ENCODE data around the gene CAB39.

The CAB39 gene

DNA sequence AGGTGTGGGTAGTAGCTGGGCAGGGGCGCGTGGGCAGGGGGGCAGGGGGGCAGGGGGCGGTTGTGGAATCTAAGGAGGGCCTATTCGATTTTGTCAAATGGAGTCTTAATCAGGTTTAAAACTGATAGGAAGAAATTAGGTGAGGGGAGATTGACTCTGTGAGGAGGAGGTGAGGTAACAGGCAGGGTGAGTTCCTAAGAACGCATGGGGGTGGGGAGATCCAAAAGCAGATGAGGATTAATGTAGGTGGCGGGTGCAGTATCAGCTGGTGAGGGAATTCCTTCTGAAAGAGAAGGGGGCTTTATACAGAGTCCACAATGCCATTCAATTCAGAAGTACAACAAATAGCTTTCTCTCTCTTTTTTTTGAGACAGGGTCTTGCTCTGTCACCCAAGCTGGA lies 72.7 kb downstream of the CAB39 start:
- DNase-seq (ENCODE audit: low spot score), result no peak

DNA sequence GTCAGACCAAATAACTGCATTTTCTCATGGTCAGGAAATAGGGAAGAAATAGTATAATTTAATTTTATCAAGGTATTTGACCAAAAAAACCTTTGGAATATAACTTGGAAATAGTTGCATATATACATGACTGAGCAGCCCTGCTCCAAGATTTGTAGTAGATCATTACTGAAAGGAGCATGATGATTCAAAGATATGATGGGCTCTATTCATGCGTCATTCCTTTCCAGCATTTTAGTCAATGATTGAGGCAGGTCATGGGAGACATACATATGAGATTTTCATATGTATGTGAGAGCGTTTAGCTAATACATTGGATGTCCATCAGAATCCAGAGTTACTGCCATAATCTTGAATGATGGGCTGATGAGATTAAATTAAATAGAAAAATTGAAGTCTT lies 74.5 kb downstream of the CAB39 start:
- no peak for DNase-seq (ENCODE audit: low spot score)

DNA sequence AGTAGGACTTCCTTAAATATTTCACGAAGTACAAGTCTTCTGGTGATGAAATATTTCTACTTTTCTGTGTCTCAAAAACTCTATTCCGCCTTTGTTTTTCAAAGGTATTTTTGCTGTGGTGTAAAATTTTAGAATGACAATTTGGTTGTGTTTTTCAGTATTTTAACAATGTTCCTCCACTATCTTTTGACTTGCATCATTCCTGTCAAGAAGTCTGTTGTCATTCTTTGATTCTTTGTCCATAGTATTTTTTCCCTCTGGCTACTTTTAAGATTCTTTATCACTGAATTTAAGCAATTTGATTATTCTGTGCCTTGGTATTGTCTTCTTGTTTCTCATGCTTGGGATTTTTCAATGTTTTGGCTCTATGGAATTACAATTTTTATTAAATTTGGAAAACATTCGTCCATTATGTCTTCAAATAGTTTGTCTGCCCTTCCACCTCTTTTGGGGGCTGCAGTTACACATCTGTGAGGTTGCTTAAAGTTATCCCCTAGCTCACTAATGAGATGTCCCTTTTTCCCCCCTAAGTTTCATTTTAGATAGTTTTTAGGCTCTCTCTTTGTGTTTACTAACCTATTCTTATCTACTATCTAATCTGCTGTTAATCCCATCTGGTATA lies 76.0 kb downstream of the CAB39 start:
- DNase-seq (ENCODE audit: low spot score), result no peak

DNA sequence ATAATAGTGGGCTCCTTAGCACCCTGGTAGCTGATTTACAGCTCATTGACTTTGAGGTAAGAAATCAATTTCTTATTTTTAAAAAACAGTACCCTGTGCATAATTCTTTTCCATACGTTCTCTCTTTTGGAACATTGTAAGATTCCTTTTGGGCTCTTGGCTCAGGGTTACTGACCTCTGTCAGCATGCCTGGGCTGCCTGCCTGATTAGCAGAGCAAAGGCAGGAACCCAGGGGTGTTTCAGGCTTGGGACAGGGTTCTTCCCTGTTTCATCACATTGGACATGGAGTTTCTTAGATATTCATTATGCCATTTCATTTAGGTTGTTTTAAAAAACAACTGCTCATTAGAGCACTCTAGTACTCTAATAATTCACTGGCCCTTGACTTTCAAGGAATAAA lies 78.3 kb downstream of the CAB39 start:
- no peak for DNase-seq (ENCODE audit: low spot score)

DNA sequence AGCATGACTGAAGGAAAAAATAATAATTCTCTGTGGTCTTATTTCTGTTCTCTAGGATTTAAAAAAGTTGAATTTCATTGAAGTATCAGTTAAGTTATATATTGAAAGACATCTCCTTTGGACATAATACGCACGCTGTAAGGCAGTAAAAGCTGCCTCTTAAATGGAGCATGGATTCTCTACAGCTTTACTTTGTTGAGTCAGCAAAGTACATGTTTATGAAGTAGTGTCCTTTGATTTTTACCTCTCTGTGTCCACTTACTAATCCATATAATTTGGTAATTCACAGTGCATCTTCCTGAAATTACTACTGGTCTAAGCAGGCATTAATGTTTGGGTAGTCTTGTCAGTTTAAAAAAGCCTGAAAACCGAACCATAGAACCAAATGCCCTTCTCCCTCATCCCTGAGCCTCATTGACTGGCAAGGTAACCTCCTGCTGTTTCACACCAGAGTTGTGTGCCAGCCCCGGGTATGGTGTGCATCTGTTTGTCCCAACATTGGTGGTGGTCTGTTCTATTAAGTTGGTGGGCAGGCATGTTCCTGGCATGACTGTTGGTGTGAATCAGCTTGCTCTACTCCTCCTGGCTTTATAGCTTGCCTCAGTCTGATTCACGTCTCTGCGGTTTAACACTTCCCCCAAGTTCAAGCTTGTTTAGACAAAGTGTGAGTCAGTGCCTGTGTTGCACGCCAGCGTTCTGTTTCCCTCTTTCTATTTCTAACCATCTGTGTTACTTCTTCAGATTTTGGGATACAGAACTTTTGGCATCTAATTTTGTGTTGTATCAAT lies 81.1 kb downstream of the CAB39 start:
- no peak for DNase-seq (ENCODE audit: low spot score)

DNA sequence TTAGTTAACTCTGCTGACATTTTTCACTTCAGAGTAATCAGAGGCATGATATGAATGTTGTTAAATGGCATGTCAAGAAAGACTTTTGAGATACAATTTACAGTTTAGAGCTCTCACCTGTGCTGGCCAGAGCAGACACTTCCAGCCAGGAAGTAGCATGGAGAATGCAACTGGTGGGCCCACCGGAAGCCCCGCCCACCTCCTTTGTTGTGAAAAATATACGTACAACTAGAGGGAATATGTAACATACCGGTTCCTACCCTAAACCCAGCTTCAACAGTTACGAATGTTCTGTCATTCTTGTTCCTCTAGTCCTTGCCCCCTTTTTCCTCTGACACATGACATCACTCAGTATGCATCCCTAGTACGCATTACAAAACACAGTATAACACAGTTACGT lies 81.9 kb downstream of the CAB39 start:
- no peak for DNase-seq (ENCODE audit: low spot score)

DNA sequence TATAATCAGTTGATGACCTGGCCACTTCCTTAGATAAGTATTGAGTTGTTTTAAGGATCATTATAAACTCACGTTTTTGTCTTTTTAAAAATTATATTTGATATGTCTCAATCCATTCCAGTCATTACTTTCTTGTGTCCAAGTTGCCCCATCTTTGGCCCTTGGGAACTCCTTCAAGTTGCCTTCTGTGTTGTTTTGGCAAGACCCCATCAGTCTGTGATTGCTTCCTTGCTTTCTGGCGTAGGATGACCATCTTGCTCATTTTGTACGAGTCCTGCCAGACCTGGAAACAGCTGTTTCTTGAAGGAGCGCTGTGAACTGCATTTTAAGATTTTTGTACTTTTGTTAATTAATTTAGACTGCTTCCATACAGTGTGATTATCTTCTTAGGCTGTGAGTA lies 83.2 kb downstream of the CAB39 start:
- DNase-seq (ENCODE audit: low spot score), result no peak

DNA sequence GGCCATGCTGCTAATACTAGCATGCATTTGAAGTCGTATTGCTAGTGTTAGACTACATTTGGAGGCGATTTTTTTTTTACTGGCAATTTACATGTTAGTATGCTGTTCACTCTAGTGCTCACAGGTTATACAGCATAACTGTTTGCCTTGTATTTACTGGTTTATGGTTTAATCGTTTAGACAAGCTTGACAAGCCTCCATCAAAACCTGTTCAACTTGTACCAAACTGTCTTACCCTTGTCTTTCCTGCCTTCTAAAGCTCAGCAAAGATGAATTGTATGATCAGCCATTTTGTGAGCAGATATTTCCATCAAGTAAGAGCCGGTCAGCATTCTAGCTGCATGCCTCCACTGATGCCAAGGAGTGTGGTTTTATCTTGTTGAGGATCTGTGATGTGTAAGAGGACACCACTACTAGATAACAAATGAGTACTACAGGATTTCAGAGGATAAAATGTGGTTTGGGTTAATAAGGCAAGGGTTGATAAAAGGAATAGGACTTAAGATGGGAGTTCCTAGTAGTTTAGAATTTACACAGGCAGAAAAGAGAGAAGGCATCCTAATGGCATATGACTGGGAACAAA lies 83.7 kb downstream of the CAB39 start:
- DNase-seq (ENCODE audit: low spot score), result no peak

DNA sequence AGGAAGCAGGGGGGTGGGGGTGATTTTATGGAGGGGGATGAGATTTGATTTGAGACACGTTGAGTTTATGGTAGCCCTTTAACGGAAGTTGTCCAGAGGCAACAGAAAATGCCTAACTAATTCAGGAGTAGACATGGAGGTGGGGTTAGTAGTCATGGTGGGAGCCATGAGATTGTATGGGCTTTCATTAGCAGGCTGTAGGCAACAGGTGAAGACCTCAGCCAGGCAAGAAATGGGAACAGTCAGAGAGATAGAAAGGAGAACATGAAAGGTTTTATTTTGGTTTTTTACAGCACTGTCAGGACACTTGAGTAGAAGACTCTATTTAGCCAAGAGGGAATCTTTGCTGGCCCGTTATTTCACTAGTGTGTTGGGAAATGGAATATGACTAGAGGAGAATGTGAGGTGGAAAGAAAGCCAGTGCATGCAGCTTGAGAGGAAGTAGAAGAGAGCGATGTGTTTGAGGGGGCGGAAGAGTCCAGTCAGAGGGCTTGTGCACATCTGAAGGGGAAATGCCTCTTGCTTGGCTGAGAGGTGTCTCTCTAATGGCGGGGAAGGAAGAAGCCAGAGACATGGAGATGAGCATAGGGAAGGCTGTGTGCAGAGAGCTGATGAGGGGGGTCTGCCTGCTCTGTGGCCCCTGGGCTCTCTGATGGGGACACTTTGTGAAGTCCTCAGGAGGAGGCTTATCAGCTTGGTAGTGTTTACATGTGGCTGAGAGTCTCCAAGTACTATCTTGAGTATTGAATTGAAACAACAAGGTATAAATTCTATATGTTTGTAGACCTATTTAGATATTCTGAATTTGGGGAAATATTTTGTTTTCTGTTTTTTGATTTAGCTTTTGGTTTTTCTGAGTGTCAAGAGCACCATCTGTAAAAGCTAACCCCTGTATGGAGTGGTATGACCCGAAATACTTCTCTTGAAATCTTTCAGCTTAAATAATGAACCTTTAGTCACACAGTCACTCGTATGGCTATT lies 85.2 kb downstream of the CAB39 start:
- no peak for DNase-seq (ENCODE audit: low spot score)

DNA sequence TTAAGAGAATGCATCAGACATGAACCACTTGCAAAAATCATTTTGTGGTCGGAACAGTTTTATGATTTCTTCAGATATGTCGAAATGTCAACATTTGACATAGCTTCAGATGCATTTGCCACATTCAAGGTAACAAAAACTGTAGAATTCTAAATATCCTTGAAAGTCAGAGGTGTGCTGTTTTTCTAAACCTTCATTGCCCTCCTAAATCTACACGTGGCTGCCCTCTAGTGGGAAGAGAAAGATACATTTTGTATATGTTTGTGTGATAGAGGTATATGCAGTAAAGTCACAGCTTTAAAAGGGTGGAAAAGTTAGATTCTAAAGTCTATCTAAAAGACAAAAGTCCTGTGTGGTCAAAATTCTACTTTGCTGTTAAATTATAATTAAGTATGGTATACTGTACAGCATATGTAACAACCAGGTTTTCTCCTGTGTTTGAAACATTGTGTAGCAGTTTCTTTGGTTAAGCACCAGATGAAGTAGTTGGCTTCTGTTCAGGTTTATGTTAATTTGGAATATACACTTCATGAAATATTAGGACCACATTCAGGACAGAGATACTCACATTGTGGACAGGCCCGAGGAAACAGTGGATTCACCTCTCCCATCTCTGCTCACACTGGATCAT lies 86.2 kb downstream of the CAB39 start:
- DNase-seq (ENCODE audit: low spot score), result no peak

DNA sequence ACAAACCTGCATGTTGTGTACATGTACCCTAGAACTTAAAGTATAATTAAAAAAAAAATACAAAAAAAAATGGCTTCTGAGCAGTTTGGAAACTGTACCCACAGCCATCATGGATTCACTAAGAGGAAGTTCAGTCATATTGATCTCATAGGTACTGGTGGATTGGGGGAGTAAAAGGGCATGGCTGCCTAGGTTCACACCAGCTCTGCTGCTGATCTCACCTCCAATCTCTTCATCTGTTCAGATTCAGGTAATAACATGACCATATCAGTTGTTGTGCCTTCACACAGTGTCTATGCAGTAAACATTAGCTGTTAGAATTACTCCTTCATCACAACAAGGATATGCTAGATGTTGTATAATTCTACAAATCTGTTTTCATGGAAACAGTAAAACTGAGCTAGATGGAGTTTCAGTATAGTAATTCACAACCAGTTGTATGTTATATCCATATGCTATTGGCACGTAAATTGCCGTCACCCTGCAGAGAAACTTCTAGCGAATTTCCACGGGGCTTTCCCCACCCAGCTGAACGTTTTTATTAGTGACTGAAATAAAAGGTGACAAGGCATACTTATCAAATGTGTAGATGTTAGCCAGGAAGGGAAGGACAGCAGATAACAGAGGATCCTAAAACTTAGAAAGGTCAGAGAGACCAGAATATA lies 92.8 kb downstream of the CAB39 start:
- DNase-seq (ENCODE audit: low spot score), result no peak

DNA sequence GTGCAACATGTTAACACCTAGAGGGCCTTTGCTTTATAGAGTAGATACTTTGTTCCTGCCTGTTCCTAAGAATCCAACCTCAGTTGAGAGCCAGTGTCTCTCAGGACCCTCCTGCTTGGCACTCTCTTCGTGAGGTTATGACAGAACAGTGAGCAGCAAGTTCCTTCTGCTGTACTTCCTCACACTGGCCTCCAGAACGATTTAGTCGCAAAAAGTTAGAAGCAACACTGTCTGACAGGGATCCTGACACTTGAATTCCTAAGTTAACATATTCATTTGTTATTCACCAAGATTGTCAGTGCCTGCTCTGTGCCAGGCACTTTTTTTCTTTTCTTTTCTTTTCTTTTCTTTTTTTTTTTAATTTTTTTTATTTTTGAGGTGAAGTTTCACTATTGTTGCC lies 95.1 kb downstream of the CAB39 start:
- DNase-seq (ENCODE audit: low spot score), result no peak

DNA sequence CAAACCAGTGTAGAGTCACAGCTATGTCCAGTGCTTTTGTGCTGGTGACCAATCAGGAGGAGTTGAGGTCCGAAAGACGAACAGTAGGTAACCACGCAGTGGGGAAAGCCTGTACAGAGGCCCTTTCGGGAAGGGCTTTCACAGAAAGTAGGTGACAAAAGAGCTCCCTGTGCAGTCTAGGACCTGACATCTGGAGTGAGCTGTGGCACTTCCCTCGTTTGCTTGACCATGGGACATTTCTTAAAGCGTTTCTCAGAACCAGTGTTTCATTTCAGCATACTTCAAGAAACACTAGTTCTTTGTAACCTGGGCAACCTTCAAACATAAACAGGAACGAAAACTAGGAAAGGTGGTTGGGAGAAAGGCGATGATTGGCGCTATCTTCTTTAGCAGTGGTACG lies 96.4 kb downstream of the CAB39 start:
- no peak for DNase-seq (ENCODE audit: low spot score)

DNA sequence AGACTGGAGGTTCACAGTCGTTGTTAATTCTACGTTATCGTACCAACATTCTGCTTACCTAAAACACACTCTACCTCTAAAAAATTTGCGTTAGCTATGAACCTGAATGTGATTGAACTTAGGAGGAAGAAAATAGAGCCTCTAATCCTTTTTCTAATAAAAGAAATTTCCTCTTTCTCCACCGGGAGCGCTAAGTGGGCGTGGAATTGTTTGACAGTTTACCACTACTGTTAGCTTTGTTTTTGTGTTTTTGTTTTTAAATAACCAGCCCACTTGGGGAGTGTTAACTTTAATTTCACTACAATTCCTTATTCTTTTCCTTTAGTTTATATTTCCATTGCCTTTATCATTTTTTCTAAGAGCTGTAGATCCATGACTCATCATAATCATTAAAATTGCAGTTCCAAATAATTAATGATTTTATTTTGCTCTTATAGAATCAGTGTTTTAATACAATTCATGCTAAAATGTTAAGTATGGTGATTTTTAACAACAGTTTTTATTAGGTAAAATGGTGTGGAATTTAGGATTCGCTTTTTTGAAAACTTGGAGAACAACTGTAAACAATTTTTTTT lies 97.1 kb downstream of the CAB39 start:
- no peak for DNase-seq (ENCODE audit: low spot score)

DNA sequence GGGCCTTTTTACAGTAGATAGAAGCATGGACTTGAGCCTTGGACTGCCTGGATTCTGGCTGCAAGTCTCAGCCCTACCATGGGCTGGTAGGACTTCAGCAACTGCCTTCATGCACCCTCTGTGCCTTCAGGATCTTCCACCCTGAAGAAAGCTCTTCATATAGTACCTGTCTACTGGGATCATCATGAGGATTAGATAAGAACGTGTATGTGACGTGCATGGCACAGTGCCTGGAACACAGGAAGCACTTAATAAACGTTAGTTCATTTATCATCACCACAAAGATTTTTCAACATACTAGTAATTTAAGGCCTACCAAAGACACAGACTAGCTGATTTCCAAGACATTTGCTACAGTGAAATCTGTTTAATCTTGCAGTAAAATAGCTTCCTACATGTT lies 98.9 kb downstream of the CAB39 start:
- DNase-seq (ENCODE audit: low spot score), result no peak

DNA sequence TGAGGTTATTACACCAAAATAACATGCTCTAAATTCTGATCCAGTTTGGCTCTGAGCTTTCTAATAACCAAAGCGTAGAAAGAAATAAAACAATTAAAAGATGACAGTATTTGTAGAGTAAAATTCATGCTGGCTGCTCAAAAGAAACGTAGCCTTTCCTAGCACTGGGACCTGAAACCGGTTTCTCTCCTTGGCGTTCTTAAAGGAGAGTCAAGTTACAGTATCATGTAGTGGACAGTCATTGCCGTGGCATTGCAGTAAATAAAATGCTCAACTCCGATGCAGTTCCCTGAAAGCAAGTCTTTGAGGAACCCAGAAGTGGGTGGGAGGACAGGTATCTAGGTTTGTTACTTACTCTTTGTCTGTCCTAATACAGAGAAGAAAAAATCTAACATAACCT lies 99.4 kb downstream of the CAB39 start:
- no peak for DNase-seq (ENCODE audit: low spot score)

DNA sequence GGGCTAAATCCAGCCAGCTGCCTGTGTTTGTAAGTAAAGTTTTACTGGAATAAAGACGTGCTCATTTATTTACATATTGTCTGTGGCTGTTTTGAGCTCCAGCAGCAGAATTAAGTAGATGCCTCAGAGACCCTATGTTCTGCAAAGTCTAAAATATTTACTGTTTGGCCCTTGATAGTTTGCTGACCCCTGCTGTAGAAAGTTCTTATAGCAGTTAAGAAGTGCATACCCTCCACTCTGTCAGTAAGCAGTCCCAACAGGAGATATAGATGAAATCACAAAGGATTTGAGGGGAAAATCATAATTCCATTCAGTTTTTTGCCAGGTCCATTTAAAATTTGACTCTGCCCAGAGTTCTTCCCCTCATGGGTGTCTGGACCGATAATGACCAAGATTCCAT lies 102.0 kb downstream of the CAB39 start:
- no peak for DNase-seq (ENCODE audit: low spot score)

DNA sequence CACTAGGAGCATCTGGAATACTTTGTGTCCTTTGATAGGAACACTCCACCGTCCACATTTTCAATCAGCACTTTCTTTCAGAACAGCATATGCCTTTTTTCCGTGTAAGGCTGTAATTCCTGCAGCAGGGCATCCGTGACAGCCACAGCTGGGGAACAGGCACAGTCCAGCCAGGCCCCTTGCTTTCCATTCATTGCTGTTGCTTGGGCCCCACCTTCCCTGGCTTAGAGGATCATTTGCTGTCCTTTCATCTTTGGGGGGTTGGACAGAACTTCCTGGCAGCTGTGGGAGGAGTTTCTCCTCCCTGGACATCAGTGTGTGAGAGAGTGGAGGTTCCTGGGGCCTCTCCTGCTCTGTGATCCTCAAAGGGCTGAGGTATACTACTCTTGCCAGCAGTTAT lies 102.4 kb downstream of the CAB39 start:
- no peak for DNase-seq (ENCODE audit: low spot score)

DNA sequence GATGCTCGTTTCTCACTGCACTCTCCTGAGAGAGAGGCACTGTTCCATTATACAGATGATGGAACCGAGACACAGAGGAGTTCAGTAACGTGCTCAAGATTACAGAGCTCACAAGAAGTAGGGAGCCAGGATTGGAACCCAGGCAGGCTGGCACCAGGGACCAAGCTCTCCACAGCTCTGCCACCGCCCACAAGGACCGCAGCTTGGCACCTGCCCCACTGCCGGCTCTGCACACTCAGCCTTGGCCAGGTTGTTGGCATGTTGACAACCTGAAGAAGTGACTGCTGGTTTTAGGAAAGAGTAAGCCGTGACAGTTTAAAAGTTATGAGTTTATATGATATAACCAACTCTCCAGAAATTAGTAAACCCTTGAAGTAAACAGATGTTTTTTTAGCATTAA lies 104.1 kb downstream of the CAB39 start:
- DNase-seq (ENCODE audit: low spot score), result no peak

DNA sequence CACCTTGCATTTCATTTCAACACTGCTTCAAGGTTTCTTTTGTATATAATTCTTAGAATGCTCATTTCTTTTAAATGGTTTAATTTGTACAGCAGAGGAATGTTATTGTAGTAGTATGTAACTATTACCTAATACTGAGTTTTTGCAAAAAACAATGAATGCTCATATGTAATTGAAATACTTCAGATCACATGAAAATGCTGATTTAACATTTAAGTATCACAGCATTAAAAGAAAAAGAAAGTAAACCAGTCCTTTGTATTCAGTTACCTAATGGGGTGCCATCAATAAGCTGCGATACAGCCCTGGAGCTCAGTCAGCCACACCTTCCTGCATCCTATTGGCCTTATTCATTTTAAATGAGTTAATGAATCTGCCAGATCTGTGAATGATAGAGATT lies 106.8 kb downstream of the CAB39 start:
- DNase-seq (ENCODE audit: low spot score), result no peak

Data from left forelimb (tissue), 1 donor.